Stomach (tissue), 9 donors: ENCODE results near the gene BET1. TPM values are rescaled to one million over a fixed set of nuclear protein-coding genes. Genes with fewer than 3 reads are reported as not detected.

ENCODE experiments used
- DNase-seq, 2 donors: peaks; one replicate each; pipeline versions ENCODE4 v3.0.0 to v3.0.0-alpha.2; 2013 to 2019
- H3K27ac ChIP-seq, 5 donors: fragments of 200-600 bp in 4 of 5; sonication (generic) in 4 of 5; one replicate each; pipeline ENCODE4 v1.5.1; 2013 to 2019; ENCODE audit warnings: mild to moderate bottlenecking in 1 of 5, moderate library complexity in 1 of 5
- H3K27me3 ChIP-seq, 3 donors: fragments of 200-600 bp; sonication (generic); one replicate each; pipeline ENCODE4 v1.5.1; 2017 to 2019; ENCODE audit warnings: mixed run types in 1 of 3
- H3K36me3 ChIP-seq, 4 donors: fragments of 200-600 bp; sonication (generic); 1 replicate in 3 of 4; 2 replicates in 1 of 4; pipeline ENCODE4 v1.5.1; 2016 to 2019
- H3K4me1 ChIP-seq, 4 donors: fragments of 200-600 bp; sonication (generic); one replicate each; pipeline ENCODE4 v1.5.1; 2016 to 2019
- H3K4me3 ChIP-seq, 4 donors: fragments of 200-600 bp; sonication (generic) in 3 of 4; one replicate each; pipeline ENCODE4 v1.5.1; 2016 to 2019; ENCODE audit warnings: mild to moderate bottlenecking in 1 of 4
- H3K9me3 ChIP-seq, 4 donors: fragments of 200-600 bp; sonication (generic); one replicate each; pipeline ENCODE4 v1.5.1; 2016 to 2019
- EP300 ChIP-seq: sonication (generic); formaldehyde crosslinking; IDR thresholded peaks from one replicate; pipeline ENCODE4 v1.6.1; 2017; ENCODE audit warnings: antibody characterized with exemption
- POLR2A ChIP-seq, 4 donors: fragments of 450-650 bp; IDR thresholded peaks; one replicate each; pipeline ENCODE4 v1.6.1; 2016; ENCODE audit warnings: antibody characterized with exemption in 4 of 4, control low read depth in 2 of 4, mild to moderate bottlenecking in 1 of 4, moderate library complexity in 1 of 4
- POLR2AphosphoS5 ChIP-seq, 3 donors: sonication (generic); formaldehyde crosslinking; IDR thresholded peaks; one replicate each; pipeline ENCODE4 v1.6.1; 2016; ENCODE audit warnings: antibody characterized with exemption in 3 of 3
- WGBS, 5 donors: extraction: QIAGEN DNeasy Blood & Tissue Kit in 3 of 5; methylation state at CpG; one replicate each; pipeline versions ENCODE4 v1.1.5 to v1.1.7; 2013 to 2018; 5-methylcytosine and 5-hydroxymethylcytosine counted together
- intact Hi-C: fragments of 100-400 bp; cut with DNase I; formaldehyde crosslinking; loops from one replicate; pipeline ENCODE4 v1.15.1; 2023; ENCODE audit warnings: low total_unique reads
- polyA plus RNA-seq, 3 donors: library from polyadenylated mRNA; stranded (reverse); fragments of 200-250 nt; gene quantifications; one replicate each; pipeline ENCODE4 v1.2.3, GENCODE V29; 2013
- total RNA-seq, 5 donors: library from RNA; depleted of rRNA; stranded (reverse); fragments of >200 nt; gene quantifications; one replicate each; pipeline versions ENCODE4 v1.1.0 to v1.2.3, GENCODE V29; 2014 to 2016
- TF ChIP-seq, protein P1 (sequence below), 7 experiments: fragments of 450-650 bp in 4 of 7; fragments of 200-600 bp in 3 of 7; sonication (generic) in 3 of 7; IDR thresholded peaks; one replicate each; pipeline ENCODE4 v1.5.1; 2016 to 2019; ENCODE audit warnings: antibody characterized with exemption in 7 of 7, control low read depth in 2 of 7, mild to moderate bottlenecking in 1 of 7
- donor health status: healthy with polysubstance abuse.
- donor health status: Bipolar disorder and iron deficiency.
- donor health status: healthy.

Gene BET1
- total and polyA plus RNA-seq, 8 donors, result 4.1 to 43.5 (median 24.7) TPM

DNA sequence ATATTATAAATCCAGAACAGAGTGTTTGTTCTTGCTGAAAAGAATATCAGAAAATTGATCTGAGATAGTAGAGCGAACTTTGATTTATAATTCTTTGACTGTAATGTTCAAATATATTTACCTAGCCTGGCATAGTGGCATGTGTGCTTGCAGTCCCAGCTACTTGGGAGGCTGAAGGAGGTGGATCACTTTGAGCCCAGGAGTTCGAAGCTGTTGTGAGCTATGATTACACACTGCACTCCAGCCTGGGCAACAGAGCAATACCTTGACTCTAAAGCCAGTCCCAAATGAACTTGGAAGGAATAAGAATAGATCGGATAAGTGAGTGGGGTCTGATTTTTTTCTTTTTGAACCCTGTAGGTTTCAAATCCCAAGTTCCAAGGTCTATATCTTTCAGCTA is 59.1 kb downstream of the BET1 start:
- intact Hi-C loops, result no loop called here
- Histone ChIP-seq H3K27me3 (no peaks in the 10 kb centered on the region), H3K9me3 (no peaks in the 10 kb centered on the region), H3K27ac (peak overlapping the region in 4 of 5 donors; percentile 3 to 41 (median 20)), H3K4me3 (no peak overlapping the region), H3K36me3 (no peaks in the 10 kb centered on the region), H3K4me1 (peaks cover 0 to 8% (median 0%) of the 10 kb centered on the region in 4 donors)
- 13 to 43% (median 19%) methylated on average over 3 of the region's 3 CpGs for WGBS, 5 donors
- DNase-seq, result no peak
- TF ChIP-seq POLR2AphosphoS5 (IDR thresholded peaks at IDR 0.05) (no peak), EP300 (no peak), POLR2A (IDR thresholded peaks at IDR 0.05) (no peak)
- TF ChIP-seq, protein P1, sequence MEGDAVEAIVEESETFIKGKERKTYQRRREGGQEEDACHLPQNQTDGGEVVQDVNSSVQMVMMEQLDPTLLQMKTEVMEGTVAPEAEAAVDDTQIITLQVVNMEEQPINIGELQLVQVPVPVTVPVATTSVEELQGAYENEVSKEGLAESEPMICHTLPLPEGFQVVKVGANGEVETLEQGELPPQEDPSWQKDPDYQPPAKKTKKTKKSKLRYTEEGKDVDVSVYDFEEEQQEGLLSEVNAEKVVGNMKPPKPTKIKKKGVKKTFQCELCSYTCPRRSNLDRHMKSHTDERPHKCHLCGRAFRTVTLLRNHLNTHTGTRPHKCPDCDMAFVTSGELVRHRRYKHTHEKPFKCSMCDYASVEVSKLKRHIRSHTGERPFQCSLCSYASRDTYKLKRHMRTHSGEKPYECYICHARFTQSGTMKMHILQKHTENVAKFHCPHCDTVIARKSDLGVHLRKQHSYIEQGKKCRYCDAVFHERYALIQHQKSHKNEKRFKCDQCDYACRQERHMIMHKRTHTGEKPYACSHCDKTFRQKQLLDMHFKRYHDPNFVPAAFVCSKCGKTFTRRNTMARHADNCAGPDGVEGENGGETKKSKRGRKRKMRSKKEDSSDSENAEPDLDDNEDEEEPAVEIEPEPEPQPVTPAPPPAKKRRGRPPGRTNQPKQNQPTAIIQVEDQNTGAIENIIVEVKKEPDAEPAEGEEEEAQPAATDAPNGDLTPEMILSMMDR (IDR thresholded peaks at IDR 0.05), result no peak

DNA sequence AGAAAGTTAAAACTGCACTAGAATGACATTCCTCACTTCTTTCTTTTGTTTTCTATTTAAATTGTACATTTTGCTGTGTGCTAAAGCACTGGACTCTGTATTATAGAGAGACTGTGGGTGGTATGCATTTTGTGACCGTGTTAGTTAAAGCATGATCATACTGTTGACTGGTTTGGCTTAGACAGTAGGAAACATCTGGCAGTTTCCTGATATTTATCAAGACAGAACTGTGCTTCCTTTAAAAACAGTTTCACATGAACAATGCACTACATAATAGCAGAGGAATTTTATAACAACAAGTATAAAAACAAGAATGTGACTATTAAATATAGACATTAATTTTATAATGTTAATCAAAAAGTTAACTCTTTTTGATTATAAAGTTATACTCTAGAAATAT is 59.5 kb downstream of the BET1 start:
- Histone ChIP-seq H3K9me3 (no peaks in the 10 kb centered on the region), H3K4me3 (no peak overlapping the region), H3K36me3 (no peaks in the 10 kb centered on the region), H3K4me1 (peaks cover 0 to 8% (median 0%) of the 10 kb centered on the region in 4 donors), H3K27ac (peak overlapping the region in 1 of 5 donors; percentile 7), H3K27me3 (no peaks in the 10 kb centered on the region)
- intact Hi-C loops, result no loop called here
- TF ChIP-seq, protein P1 (IDR thresholded peaks at IDR 0.05), result no peak
- TF ChIP-seq POLR2AphosphoS5 (IDR thresholded peaks at IDR 0.05), result no peak
- no peak for TF ChIP-seq POLR2A (IDR thresholded peaks at IDR 0.05)
- no peak for TF ChIP-seq EP300
- peak in 1 of 2 donors; percentile 63 for DNase-seq
- 4 to 24% (median 15%) methylated on average over 1 of the region's 1 CpG for WGBS, 5 donors

DNA sequence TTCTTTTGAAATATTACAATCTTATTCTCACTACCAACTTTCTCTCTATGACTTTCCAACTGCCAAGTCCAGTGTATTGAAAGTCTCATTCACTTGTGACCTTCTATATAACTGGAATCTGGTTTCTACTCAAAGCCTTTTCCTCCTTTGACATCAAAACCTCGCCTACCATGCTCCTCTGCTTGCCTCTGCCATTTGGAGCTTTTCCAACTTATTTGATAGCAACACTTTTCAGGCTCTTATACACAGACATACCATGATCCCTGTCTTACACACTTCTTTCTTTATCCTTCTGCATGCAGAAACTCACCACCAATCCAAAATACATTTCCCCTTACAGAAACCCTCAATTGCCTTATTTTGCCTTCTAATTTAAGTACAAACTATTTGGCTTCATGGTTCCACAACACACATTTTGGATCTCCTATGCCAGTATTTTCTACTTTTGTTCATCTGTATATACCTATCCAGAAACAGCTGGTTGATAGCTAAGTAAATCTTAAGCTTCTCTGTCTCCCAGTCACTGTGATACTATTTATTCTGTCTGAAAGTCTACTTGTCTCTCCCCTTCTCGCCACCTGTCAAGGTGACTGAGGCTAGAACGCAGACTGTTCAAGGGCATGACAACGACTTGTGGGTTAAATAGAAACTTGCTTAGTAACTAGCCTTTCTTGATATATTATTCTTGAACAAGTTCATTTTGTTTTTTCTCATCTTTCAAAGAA is 60.2 kb downstream of the BET1 start:
- Histone ChIP-seq H3K4me3 (no peak overlapping the region), H3K4me1 (peaks cover 0 to 8% (median 0%) of the 10 kb centered on the region in 4 donors), H3K27ac (peak overlapping the region in 1 of 5 donors; percentile 7), H3K9me3 (no peaks in the 10 kb centered on the region), H3K36me3 (no peaks in the 10 kb centered on the region), H3K27me3 (no peaks in the 10 kb centered on the region)
- TF ChIP-seq POLR2AphosphoS5 (IDR thresholded peaks at IDR 0.05) (no peak), EP300 (no peak), POLR2A (IDR thresholded peaks at IDR 0.05) (no peak)
- TF ChIP-seq, protein P1 (IDR thresholded peaks at IDR 0.05), result no peak
- peak in 1 of 2 donors; percentile 23 for DNase-seq
- WGBS, 5 donors, result 43 to 57% (median 48%) methylated on average over 4 of the region's 4 CpGs
- intact Hi-C loops, result no loop called here

Other genes starting within 250 kb of the BET1 start
- 1 to 10 TPM in 4 of 5 donors, not detected in 1; 2.0 to 6.1 (median 3.8) TPM for gene TFPI2, start 113.6 kb downstream of the BET1 start, total RNA-seq
- 10 to 100 TPM in 1 of 3 donors, 1 to 10 TPM in 1, under 1 TPM in 1; 0.28 to 15.2 (median 3.4) TPM for gene TFPI2, start 113.6 kb downstream of the BET1 start, polyA plus RNA-seq
- gene GNGT1, start 97.8 kb downstream of the BET1 start, total RNA-seq, result not detected
- not detected for gene GNGT1, start 97.8 kb downstream of the BET1 start, polyA plus RNA-seq
- gene GNG11, start 82.6 kb downstream of the BET1 start, total RNA-seq, result 10 to 100 TPM in 4 of 5 donors, 1 to 10 TPM in 1; 2.0 to 32.6 (median 21.5) TPM
- 10 to 100 TPM; 13.5 to 37.9 (median 37.8) TPM for gene GNG11, start 82.6 kb downstream of the BET1 start, polyA plus RNA-seq